WTC11 (cell line): ENCODE results near the gene UTS2B.

ENCODE experiments used
- AFF4 ChIP-seq: sonication (generic); formaldehyde crosslinking; IDR thresholded peaks from 2 replicates; pipeline ENCODE4 v1.8.1; 2023; ENCODE audit warnings: mild to moderate bottlenecking, missing genetic modification reagents, borderline replicate concordance
- CTCF ChIP-seq: fragments of 200-600 bp; IDR thresholded peaks from 2 replicates; pipeline ENCODE4 v1.8.0; 2022; ENCODE audit warnings: antibody characterized with exemption
- E2F5 ChIP-seq: sonication (generic); formaldehyde crosslinking; IDR thresholded peaks from 2 replicates; pipeline ENCODE4 v1.8.1; 2022; ENCODE audit warnings: mild to moderate bottlenecking, moderate library complexity, missing genetic modification reagents
- EMX1 ChIP-seq: fragments of 250-450 bp; sonication (Bioruptor Pico); IDR thresholded peaks from 2 replicates; pipeline ENCODE4 v1.8.0; 2021; ENCODE audit warnings: mild to moderate bottlenecking
- NFYB ChIP-seq: sonication (generic); formaldehyde crosslinking; conservative IDR thresholded peaks from 2 replicates; pipeline ENCODE4 v1.8.0; 2022; ENCODE audit warnings: low read depth, missing genetic modification reagents
- NR3C1 ChIP-seq: sonication (generic); formaldehyde crosslinking; conservative IDR thresholded peaks from 2 replicates; pipeline ENCODE4 v1.8.1; 2023; ENCODE audit warnings: low read depth, mild to moderate bottlenecking, missing genetic modification reagents
- SP1 ChIP-seq: sonication (generic); formaldehyde crosslinking; conservative IDR thresholded peaks from 2 replicates; pipeline ENCODE4 v1.8.1; 2022; ENCODE audit warnings: missing genetic modification reagents
- TCF7 ChIP-seq: sonication (generic); formaldehyde crosslinking; IDR thresholded peaks from 2 replicates; pipeline ENCODE4 v1.8.0; 2022; ENCODE audit warnings: mild to moderate bottlenecking, low read depth, missing genetic modification reagents, moderate library complexity
- ZSCAN18 ChIP-seq: fragments of 250-450 bp; sonication (Bioruptor Pico); IDR thresholded peaks from 2 replicates; pipeline ENCODE4 v2.1.2; 2022; ENCODE audit warnings: mild to moderate bottlenecking, moderate library complexity
- TF ChIP-seq, protein P1 (sequence below): sonication (generic); formaldehyde crosslinking; conservative IDR thresholded peaks from 2 replicates; pipeline ENCODE4 v1.8.1; 2022; ENCODE audit warnings: mild to moderate bottlenecking, missing genetic modification reagents
- TF ChIP-seq, protein P2 (sequence below): fragments of 250-450 bp; sonication (Bioruptor Pico); conservative IDR thresholded peaks from 2 replicates; pipeline ENCODE4 v1.9.0; 2021; ENCODE audit warnings: mild to moderate bottlenecking
- TF ChIP-seq, protein P3 (sequence below): fragments of 250-450 bp; sonication (Bioruptor Pico); IDR thresholded peaks from 2 replicates; pipeline ENCODE4 v1.9.0; 2021; ENCODE audit warnings: mild to moderate bottlenecking

- TF ChIP-seq E2F5 (CRISPR knock-in tag), result no peak
- TF ChIP-seq, protein P1, sequence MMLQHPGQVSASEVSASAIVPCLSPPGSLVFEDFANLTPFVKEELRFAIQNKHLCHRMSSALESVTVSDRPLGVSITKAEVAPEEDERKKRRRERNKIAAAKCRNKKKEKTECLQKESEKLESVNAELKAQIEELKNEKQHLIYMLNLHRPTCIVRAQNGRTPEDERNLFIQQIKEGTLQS (CRISPR knock-in tag), result no peak
- TF ChIP-seq TCF7 (CRISPR knock-in tag), result no peak
- TF ChIP-seq CTCF, result no peak
- TF ChIP-seq, protein P2, sequence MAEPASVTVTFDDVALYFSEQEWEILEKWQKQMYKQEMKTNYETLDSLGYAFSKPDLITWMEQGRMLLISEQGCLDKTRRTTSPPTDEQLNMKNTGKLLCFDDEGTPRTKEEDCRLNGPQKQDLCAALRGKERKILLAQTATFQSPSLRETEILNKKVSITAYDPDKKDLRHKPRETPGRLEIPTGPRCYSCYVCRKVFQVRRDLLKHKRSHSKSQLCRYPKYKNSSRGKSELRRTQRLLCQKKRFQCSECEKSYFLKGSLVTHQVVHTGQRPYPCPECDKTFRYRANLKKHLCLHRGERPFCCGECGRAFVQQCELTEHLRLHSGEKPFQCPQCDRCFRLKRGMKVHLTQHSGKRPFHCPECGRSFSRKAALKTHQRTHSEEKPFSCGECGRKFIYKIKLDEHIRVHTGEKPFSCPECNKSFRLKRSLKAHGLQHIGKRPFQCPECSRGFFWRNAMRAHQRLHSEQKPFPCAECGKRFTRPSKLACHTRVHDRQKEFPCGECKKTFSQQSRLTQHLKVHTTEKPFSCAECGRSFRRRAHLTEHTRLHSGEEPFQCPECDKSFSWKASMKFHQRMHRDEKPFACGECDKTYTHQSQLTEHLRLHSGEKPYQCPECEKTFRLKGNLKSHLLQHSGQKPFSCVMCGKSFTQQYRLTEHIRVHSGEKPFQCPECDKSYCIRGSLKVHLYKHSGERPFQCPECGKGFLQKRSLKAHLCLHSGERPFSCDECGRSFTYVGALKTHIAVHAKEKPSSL (CRISPR knock-in tag), result no peak
- no peak for TF ChIP-seq SP1 (CRISPR knock-in tag)
- no peak for TF ChIP-seq NFYB
- no peak for TF ChIP-seq EMX1
- no peak for TF ChIP-seq ZSCAN18 (CRISPR knock-in tag)
- TF ChIP-seq AFF4 (CRISPR knock-in tag), result no peak
- TF ChIP-seq NR3C1 (CRISPR knock-in tag), result no peak
- TF ChIP-seq, protein P3, sequence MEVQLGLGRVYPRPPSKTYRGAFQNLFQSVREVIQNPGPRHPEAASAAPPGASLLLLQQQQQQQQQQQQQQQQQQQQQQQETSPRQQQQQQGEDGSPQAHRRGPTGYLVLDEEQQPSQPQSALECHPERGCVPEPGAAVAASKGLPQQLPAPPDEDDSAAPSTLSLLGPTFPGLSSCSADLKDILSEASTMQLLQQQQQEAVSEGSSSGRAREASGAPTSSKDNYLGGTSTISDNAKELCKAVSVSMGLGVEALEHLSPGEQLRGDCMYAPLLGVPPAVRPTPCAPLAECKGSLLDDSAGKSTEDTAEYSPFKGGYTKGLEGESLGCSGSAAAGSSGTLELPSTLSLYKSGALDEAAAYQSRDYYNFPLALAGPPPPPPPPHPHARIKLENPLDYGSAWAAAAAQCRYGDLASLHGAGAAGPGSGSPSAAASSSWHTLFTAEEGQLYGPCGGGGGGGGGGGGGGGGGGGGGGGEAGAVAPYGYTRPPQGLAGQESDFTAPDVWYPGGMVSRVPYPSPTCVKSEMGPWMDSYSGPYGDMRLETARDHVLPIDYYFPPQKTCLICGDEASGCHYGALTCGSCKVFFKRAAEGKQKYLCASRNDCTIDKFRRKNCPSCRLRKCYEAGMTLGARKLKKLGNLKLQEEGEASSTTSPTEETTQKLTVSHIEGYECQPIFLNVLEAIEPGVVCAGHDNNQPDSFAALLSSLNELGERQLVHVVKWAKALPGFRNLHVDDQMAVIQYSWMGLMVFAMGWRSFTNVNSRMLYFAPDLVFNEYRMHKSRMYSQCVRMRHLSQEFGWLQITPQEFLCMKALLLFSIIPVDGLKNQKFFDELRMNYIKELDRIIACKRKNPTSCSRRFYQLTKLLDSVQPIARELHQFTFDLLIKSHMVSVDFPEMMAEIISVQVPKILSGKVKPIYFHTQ (CRISPR knock-in tag), result no peak
Observed at GRCh38 chr3:191280882-191281281, 49.4 kb downstream of the UTS2B start.
